OCI-LY3 (cell line): ENCODE measurements around the gene M6PR.

Experiments used
- H2AFZ ChIP-seq: fragments of 200-600, 300-600 bp; shearing (Covaris generic); 2 replicates; pipeline ENCODE4 v1.6.0; 2014; ENCODE audit warnings: antibody characterized with exemption, low read depth, low read length
- H3K27ac ChIP-seq: fragments of 200-600, 300-600 bp; sonication (generic); 2 replicates; pipeline ENCODE4 v1.5.1; 2014; ENCODE audit warnings: mild to moderate bottlenecking, low read length, moderate library complexity, mixed read lengths
- H3K27me3 ChIP-seq: fragments of 200-600, 300-600 bp; sonication (generic); 2 replicates; pipeline ENCODE4 v1.6.1; 2014; ENCODE audit warnings: low read depth, low read length, mixed read lengths
- H3K36me3 ChIP-seq: fragments of 200-600, 300-600 bp; sonication (generic); replicated peaks from 2 replicates; pipeline ENCODE3; 2014; ENCODE audit warnings: low read depth, low read length, mixed read lengths
- H3K4me1 ChIP-seq: fragments of 300-600, 200-600 bp; sonication (generic); 2 replicates; pipeline ENCODE4 v1.6.1; 2014; ENCODE audit warnings: low read length, mixed read lengths
- H3K4me2 ChIP-seq: fragments of 200-600, 300-600 bp; sonication (generic); 2 replicates; pipeline ENCODE4 v1.6.1; 2014; ENCODE audit warnings: low read length, mixed read lengths
- H3K4me3 ChIP-seq: fragments of 300-600, 200-600 bp; sonication (generic); 2 replicates; pipeline ENCODE4 v1.5.1; 2014; ENCODE audit warnings: antibody characterized with exemption, mild to moderate bottlenecking, low read length, moderate library complexity
- H3K79me2 ChIP-seq: fragments of 300-600, 200-600 bp; shearing (Covaris generic); 2 replicates; pipeline ENCODE4 v1.6.1; 2014; ENCODE audit warnings: mild to moderate bottlenecking, low read length, mixed read lengths
- H3K9ac ChIP-seq: fragments of 300-600, 200-600 bp; shearing (Covaris generic); 2 replicates; pipeline ENCODE4 v1.6.0; 2014; ENCODE audit warnings: mild to moderate bottlenecking, low read length, moderate library complexity
- H3K9me3 ChIP-seq: fragments of 200-600, 300-600 bp; shearing (Covaris generic); 2 replicates; pipeline ENCODE4 v1.6.1; 2014; ENCODE audit warnings: low read length, mixed read lengths; ENCODE audit not compliant: insufficient read depth
- H4K20me1 ChIP-seq: fragments of 200-600, 300-600 bp; sonication (generic); 2 replicates; pipeline ENCODE4 v1.6.1; 2016; ENCODE audit warnings: low read length, mixed read lengths; ENCODE audit not compliant: insufficient read depth
- CTCF ChIP-seq: fragments of 200-600, 300-600 bp; sonication (generic); IDR thresholded peaks from 2 replicates; pipeline ENCODE4 v1.5.1; 2014; ENCODE audit warnings: antibody characterized with exemption, low read length, low read depth
- EZH2phosphoT487 ChIP-seq: fragments of 200-600 bp; shearing (Covaris generic); IDR thresholded peaks from 2 replicates; pipeline ENCODE4 v1.6.1; 2018; ENCODE audit warnings: antibody characterized with exemption, mixed run types, low read depth

The M6PR gene

DNA sequence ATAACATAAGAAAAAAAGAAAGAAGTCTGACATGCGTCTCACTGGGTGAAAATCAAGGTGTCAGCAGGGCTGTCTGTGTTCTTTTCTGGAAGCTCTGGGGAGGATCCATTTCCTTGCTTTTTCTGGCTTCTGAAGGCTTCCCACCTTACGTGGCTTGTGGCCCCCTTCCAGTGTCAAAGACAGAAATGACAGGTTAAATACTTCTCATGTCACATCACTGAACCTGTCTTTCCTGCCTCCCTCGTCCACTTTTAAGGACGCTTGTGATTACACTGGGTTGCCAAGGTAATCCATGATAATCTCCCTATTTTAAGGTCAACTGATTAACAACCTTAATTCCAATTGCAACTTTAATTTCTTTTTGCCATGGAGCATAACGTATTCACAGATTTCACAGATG is 39.7 kb downstream of the M6PR start:
- Histone ChIP-seq H3K9me3 (no peaks in the 10 kb centered on the region), H2AFZ (no peak overlapping the region), H3K36me3 (no peaks in the 10 kb centered on the region), H3K9ac (no peak overlapping the region), H3K4me2 (no peak overlapping the region), H3K27me3 (no peaks in the 10 kb centered on the region), H3K27ac (no peak overlapping the region), H3K4me1 (peaks cover 16% of the 10 kb centered on the region), H4K20me1 (no peaks in the 10 kb centered on the region), H3K79me2 (no peaks in the 10 kb centered on the region), H3K4me3 (no peak overlapping the region)
- TF ChIP-seq CTCF, result no peak
- TF ChIP-seq EZH2phosphoT487, result no peak

GRCh38 chr12:8907513-8907912 is 41.9 kb downstream of the M6PR start:
- H4K20me1 ChIP-seq, result no peaks in the 10 kb centered on the region
- no peaks in the 10 kb centered on the region for H3K79me2 ChIP-seq
- TF ChIP-seq EZH2phosphoT487, result no peak
- TF ChIP-seq CTCF, result no peak
- no peak overlapping the region for H3K9ac ChIP-seq
- no peak overlapping the region for H2AFZ ChIP-seq
- H3K36me3 ChIP-seq, result no peaks in the 10 kb centered on the region
- peaks cover 31% of the 10 kb centered on the region for H3K4me1 ChIP-seq
- 0 out of 2 replicates have a peak, but pooled peaks cover 3% of the 10 kb centered on the region for H3K9me3 ChIP-seq
- no peak overlapping the region for H3K4me3 ChIP-seq
- H3K27me3 ChIP-seq, result no peaks in the 10 kb centered on the region
- no peak overlapping the region for H3K4me2 ChIP-seq
- H3K27ac ChIP-seq, result no peak overlapping the region

DNA sequence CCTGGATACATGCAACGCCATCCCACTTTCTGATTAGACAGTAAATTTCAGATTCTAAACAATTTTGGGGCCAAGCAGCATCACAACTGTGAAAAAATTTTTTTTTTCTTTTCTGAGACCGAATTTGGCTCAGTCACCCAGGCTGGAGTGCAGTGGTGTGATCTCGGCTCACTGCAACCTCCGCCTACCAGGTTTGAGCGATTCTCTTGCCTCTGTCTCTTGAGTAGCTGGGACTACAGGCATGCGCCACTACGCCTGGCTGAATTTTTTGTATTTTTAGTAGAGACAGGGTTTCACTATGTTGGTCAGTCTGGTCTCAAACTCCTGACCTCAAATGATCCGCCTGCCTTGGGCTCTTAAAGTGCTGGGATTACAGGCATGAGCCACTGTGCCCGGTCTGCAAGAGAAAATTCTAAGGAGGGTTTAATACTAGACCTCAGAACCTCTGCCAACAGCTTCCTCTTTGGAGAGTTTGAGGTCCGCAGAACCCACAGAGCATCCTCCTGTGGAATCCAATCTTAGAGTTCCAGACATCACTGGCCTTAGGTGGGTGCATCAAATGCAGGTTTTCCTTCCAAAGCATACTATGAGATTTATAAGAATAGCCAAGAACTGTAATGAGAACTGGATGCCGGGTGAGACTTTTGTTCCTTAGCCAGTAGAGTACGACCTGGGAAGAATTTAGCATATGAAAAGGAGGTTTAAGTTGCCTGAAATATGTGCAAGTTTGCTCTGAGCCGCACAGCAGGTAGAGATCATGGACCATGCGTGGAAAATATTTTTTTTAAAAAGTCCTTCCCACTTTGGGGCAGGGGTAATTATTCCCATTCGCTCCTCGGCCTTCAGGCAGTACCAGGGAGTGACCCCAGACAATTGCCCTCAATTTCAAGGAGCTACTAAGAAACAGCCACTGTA is 42.9 kb downstream of the M6PR start:
- Histone ChIP-seq H3K9ac (no peak overlapping the region), H3K4me3 (no peak overlapping the region), H3K27ac (no peak overlapping the region), H3K27me3 (no peaks in the 10 kb centered on the region), H3K36me3 (no peaks in the 10 kb centered on the region), H4K20me1 (no peaks in the 10 kb centered on the region), H3K4me2 (no peak overlapping the region), H3K9me3 (0 out of 2 replicates have a peak, but pooled peaks cover 4% of the 10 kb centered on the region), H3K4me1 (peaks cover 33% of the 10 kb centered on the region), H2AFZ (no peak overlapping the region), H3K79me2 (no peaks in the 10 kb centered on the region)
- no peak for TF ChIP-seq EZH2phosphoT487
- no peak for TF ChIP-seq CTCF

- Histone ChIP-seq H3K27me3 (no peaks in the 10 kb centered on the region), H3K27ac (no peak overlapping the region), H3K4me1 (peaks cover 33% of the 10 kb centered on the region), H3K4me2 (no peak overlapping the region), H3K9me3 (0 out of 2 replicates have a peak, but pooled peaks cover 4% of the 10 kb centered on the region), H2AFZ (no peak overlapping the region), H3K36me3 (no peaks in the 10 kb centered on the region), H3K79me2 (no peaks in the 10 kb centered on the region), H3K9ac (no peak overlapping the region), H3K4me3 (no peak overlapping the region), H4K20me1 (no peaks in the 10 kb centered on the region)
- TF ChIP-seq EZH2phosphoT487 (no peak), CTCF (no peak)
These were observed 43.9 kb downstream of the M6PR start for GRCh38 chr12:8905546-8905945.
